Osteoblast (primary cell): ENCODE data around the gene SERPINA6. TPM values are rescaled to one million over a fixed set of nuclear protein-coding genes. Genes with fewer than 3 reads are reported as not detected.
A peak's percentile ranks its signal among the peaks of the same experiment; 100 is the strongest.

Experiments used
- DNase-seq: peaks from one replicate; pipeline ENCODE4 v3.0.0; 2011; ENCODE audit warnings: low spot score, mixed read lengths; ENCODE audit not compliant: insufficient read length; ENCODE audit errors: missing footprints
- H2AFZ ChIP-seq: 2 replicates; pipeline ENCODE4 v1.6.0; 2011; ENCODE audit warnings: mild to moderate bottlenecking, low read length
- H3K27ac ChIP-seq: 2 replicates; pipeline ENCODE4 v1.5.1; 2011; ENCODE audit warnings: mild to moderate bottlenecking, low read depth, low read length, moderate library complexity
- H3K27me3 ChIP-seq: 2 replicates; pipeline ENCODE4 v1.6.0; 2012; ENCODE audit warnings: mild to moderate bottlenecking, control low read depth, inconsistent platforms, low read length, moderate library complexity; ENCODE audit not compliant: insufficient read depth
- H3K36me3 ChIP-seq: 2 replicates; pipeline ENCODE4 v1.5.1; 2011; ENCODE audit warnings: mild to moderate bottlenecking, low read length, control low read depth, moderate library complexity; ENCODE audit not compliant: insufficient read depth
- H3K4me1 ChIP-seq: 2 replicates; pipeline ENCODE4 v1.5.1; 2011; ENCODE audit warnings: mild to moderate bottlenecking, low read length, control low read depth, moderate library complexity; ENCODE audit not compliant: insufficient read depth
- H3K4me2 ChIP-seq: 2 replicates; pipeline ENCODE4 v1.6.0; 2011; ENCODE audit warnings: mild to moderate bottlenecking, low read length; ENCODE audit not compliant: insufficient read depth
- H3K4me3 ChIP-seq: fragments of 200-600 bp; sonication (generic); 3 replicates; pipeline ENCODE4 v1.5.1; 2012; ENCODE audit warnings: mild to moderate bottlenecking, low read length, inconsistent platforms; ENCODE audit not compliant: insufficient read depth
- H3K79me2 ChIP-seq: 2 replicates; pipeline ENCODE4 v1.6.0; 2012; ENCODE audit warnings: mild to moderate bottlenecking, low read length, control low read depth, inconsistent platforms; ENCODE audit not compliant: insufficient read depth
- H3K9me3 ChIP-seq: 2 replicates; pipeline ENCODE4 v1.5.1; 2011; ENCODE audit warnings: low read depth, low read length, control low read depth
- H4K20me1 ChIP-seq: 2 replicates; pipeline ENCODE4 v1.6.0; 2012; ENCODE audit warnings: mild to moderate bottlenecking, low read length, control low read depth; ENCODE audit not compliant: insufficient read depth
- CTCF ChIP-seq: IDR thresholded peaks from 2 replicates; pipeline ENCODE4 v1.5.1; 2011; ENCODE audit warnings: mild to moderate bottlenecking, low read depth, low read length, moderate library complexity; ENCODE audit errors: extremely low read depth
- total RNA-seq: library from RNA; depleted of rRNA; stranded (reverse); fragments of >200 nt; gene quantifications from 2 replicates; pipeline ENCODE4 v1.2.3, GENCODE V29; 2012

SERPINA6 gene
- total RNA-seq, 1 donor = not detected

DNA sequence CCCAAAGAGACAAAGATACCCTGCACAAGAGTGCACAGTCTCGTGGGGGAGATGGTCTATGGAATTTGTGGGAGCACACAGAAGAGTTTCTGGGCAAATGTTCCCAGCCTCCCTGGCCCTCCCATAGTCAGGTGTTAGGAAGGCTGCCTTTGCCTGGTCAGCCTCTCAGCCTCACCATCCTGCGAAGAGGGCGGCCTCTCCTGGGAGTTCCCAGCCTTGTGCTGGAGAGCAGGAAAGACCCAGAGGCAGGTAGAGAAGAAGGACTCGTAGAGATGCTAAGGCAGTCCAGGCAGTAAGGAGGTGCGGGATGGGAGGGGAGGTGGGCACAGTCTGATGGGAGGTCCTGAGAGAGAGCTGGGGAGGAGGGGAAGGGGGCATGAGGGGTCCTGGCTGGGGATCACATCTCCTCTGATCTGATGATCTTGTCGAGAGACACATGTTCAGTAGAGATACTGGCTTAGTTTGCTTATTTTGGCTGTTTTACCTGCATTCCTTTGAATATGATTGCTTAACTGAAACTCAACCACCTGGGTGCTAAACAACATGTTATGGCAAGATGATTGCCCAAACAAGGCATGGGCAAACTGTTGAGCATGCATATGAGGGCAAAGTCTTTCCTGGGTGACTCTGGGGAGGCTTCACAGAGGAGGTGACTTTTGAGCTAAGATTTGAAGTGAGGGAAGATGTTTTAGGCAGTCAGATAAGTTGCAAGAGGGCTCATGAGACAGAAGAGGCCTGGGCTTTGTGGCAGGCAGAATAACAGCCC is 10.5 kb downstream of the SERPINA6 start:
- H3K36me3 ChIP-seq = no peaks in the 10 kb centered on the region
- TF ChIP-seq CTCF = no peak
- H2AFZ ChIP-seq = no peak overlapping the region
- no peak overlapping the region for H3K4me3 ChIP-seq
- no peaks in the 10 kb centered on the region for H3K79me2 ChIP-seq
- H4K20me1 ChIP-seq = no peaks in the 10 kb centered on the region
- H3K27me3 ChIP-seq = no peaks in the 10 kb centered on the region
- DNase-seq = no peak
- no peaks in the 10 kb centered on the region for H3K4me1 ChIP-seq
- no peaks in the 10 kb centered on the region for H3K9me3 ChIP-seq
- no peak overlapping the region for H3K4me2 ChIP-seq
- no peak overlapping the region for H3K27ac ChIP-seq

DNA sequence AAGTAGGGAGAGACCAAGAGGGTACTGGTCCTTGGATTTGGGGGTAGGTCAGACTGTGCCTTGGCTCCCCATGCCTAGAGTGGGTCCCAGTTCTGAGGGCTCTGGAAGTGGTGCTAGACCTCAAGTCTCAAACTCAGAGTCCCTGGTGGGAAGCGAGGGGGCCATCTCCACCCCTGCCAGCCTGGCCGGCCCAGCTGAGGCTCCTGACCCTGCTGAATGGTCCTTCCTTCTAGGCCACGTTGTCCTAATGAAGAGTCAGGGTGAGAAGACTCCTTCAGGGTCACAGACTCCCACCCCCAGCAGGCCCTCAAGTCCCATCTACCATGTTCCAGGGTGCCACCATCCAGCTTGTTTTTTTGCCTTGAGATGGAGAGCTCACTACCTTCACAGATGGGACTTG is 12.9 kb downstream of the SERPINA6 start:
- H4K20me1 ChIP-seq = no peaks in the 10 kb centered on the region
- no peaks in the 10 kb centered on the region for H3K79me2 ChIP-seq
- H3K27me3 ChIP-seq = no peaks in the 10 kb centered on the region
- no peaks in the 10 kb centered on the region for H3K36me3 ChIP-seq
- no peak overlapping the region for H3K4me3 ChIP-seq
- no peak overlapping the region for H3K4me2 ChIP-seq
- H3K27ac ChIP-seq = no peak overlapping the region
- H2AFZ ChIP-seq = no peak overlapping the region
- H3K9me3 ChIP-seq = no peaks in the 10 kb centered on the region
- H3K4me1 ChIP-seq = no peaks in the 10 kb centered on the region
- DNase-seq = no peak
- no peak for TF ChIP-seq CTCF

DNA sequence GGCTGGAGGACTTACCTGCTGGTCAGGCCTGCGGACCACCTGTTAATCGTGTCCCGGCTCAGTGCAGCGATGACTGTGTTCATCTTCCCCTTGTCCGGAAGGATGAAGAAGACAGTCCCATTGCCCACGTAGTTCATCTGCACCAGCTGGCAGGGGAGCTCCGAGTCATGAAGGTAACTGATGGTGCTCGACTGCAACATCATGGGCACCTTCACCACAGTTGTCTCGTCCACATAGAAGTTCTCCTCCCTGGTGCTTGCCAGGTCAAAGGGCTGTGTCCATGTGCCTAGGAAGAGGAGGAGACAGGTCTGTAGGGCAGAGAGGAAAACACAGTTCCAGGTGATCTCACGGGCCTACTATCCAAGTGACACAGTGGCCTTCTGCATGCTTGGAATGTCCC is 13.4 kb downstream of the SERPINA6 start:
- Histone ChIP-seq H3K4me2 (no peak overlapping the region), H3K9me3 (no peaks in the 10 kb centered on the region), H2AFZ (no peak overlapping the region), H3K36me3 (no peaks in the 10 kb centered on the region), H4K20me1 (no peaks in the 10 kb centered on the region), H3K79me2 (no peaks in the 10 kb centered on the region), H3K4me3 (no peak overlapping the region), H3K27ac (no peak overlapping the region), H3K27me3 (no peaks in the 10 kb centered on the region), H3K4me1 (no peaks in the 10 kb centered on the region)
- DNase-seq = no peak
- TF ChIP-seq CTCF = no peak

GRCh38 chr14:94307410-94307992 is 15.6 kb downstream of the SERPINA6 start:
- DNase-seq = no peak
- no peak overlapping the region for H3K27ac ChIP-seq
- no peaks in the 10 kb centered on the region for H3K4me1 ChIP-seq
- no peaks in the 10 kb centered on the region for H3K36me3 ChIP-seq
- no peak overlapping the region for H2AFZ ChIP-seq
- no peaks in the 10 kb centered on the region for H3K27me3 ChIP-seq
- no peak overlapping the region for H3K4me2 ChIP-seq
- no peak overlapping the region for H3K4me3 ChIP-seq
- H4K20me1 ChIP-seq = no peaks in the 10 kb centered on the region
- no peaks in the 10 kb centered on the region for H3K79me2 ChIP-seq
- peak; percentile 22 for TF ChIP-seq CTCF
- no peaks in the 10 kb centered on the region for H3K9me3 ChIP-seq
